ENCODE results near the gene MCHR1. TPM values are rescaled to one million over a fixed set of nuclear protein-coding genes. Genes with fewer than 3 reads are reported as not detected.
A peak's percentile ranks its signal among the peaks of the same experiment; 100 is the strongest.

MCHR1 gene
- total RNA-seq, result under 1 TPM; 0.47 to 0.62 TPM
- polyA plus RNA-seq (ENCODE audit: insufficient read depth, low read depth, low replicate concordance), result 0.42 TPM
- long read RNA-seq, donor 1, result 0 reads
- long read RNA-seq, donor 2, result 0 reads

GRCh38 chr22:40679249-40679963 is at the start of gene MCHR1:
TSS of gene MCHR1 (plus strand) at chr22:40679484. CDS start at chr22:40679653, 169 bp downstream.
- intact Hi-C loops (cut with DNase I; ENCODE audit: low total_unique reads), result no loop called here
- DNase-seq, result no peak
- Histone ChIP-seq H3K27ac (no peak within 1 kb of the TSS), H3K4me1 (peaks cover 12% of the 10 kb centered on the region), H3K4me3 (peak within 1 kb of the TSS in 1 of 2 donors; percentile 5), H3K36me3 (ENCODE audit: low read depth, missing control alignments) (no peaks in the 10 kb centered on the region), H3K27me3 (no peaks in the 10 kb centered on the region), H3K9me3 (no peaks in the 10 kb centered on the region)
- WGBS, 2 donors, result 36 to 47% methylated on average over 9 to 21 of the region's 21 CpGs
- TF ChIP-seq POLR2A (IDR thresholded peaks at IDR 0.05) (no peak), CTCF (IDR thresholded peaks at IDR 0.05) (no peak)

GRCh38 chr22:40631925-40632324 is 47.4 kb upstream of the MCHR1 start:
- TF ChIP-seq CTCF (IDR thresholded peaks at IDR 0.05), result no peak
- no peak for TF ChIP-seq POLR2A (IDR thresholded peaks at IDR 0.05)
- peaks cover 18% of the 10 kb centered on the region for H3K4me1 ChIP-seq
- H3K36me3 ChIP-seq (ENCODE audit: low read depth, missing control alignments), result no peaks in the 10 kb centered on the region
- no peak overlapping the region for H3K4me3 ChIP-seq
- 92 to 100% methylated on average over 2 of the region's 2 CpGs for WGBS, 2 donors
- H3K27me3 ChIP-seq, result no peaks in the 10 kb centered on the region
- H3K9me3 ChIP-seq, result no peaks in the 10 kb centered on the region
- intact Hi-C loops (cut with DNase I; ENCODE audit: low total_unique reads), result no loop called here
- DNase-seq, result no peak
- H3K27ac ChIP-seq, result no peak overlapping the region

GRCh38 chr22:40633036-40633435 is 46.2 kb upstream of the MCHR1 start:
- no peak for DNase-seq
- no peaks in the 10 kb centered on the region for H3K27me3 ChIP-seq
- H3K4me1 ChIP-seq, result peaks cover 15% of the 10 kb centered on the region
- H3K4me3 ChIP-seq, result no peak overlapping the region
- no peak overlapping the region for H3K27ac ChIP-seq
- TF ChIP-seq CTCF (IDR thresholded peaks at IDR 0.05) (no peak), POLR2A (IDR thresholded peaks at IDR 0.05) (no peak)
- H3K36me3 ChIP-seq (ENCODE audit: low read depth, missing control alignments), result no peaks in the 10 kb centered on the region
- intact Hi-C loops (cut with DNase I; ENCODE audit: low total_unique reads), result no loop called here
- H3K9me3 ChIP-seq, result no peaks in the 10 kb centered on the region
- 97 to 98% methylated on average over 3 of the region's 3 CpGs for WGBS, 2 donors

- peak; percentile 7 for DNase-seq
- H3K4me3 ChIP-seq, result no peak overlapping the region
- H3K27me3 ChIP-seq, result no peaks in the 10 kb centered on the region
- 66 to 67% methylated on average over 11 of the region's 11 CpGs for WGBS, 2 donors
- H3K4me1 ChIP-seq, result peaks cover 14% of the 10 kb centered on the region
- no peaks in the 10 kb centered on the region for H3K9me3 ChIP-seq
- intact Hi-C loops (cut with DNase I; ENCODE audit: low total_unique reads), result no loop called here
- peak overlapping the region in 1 of 2 donors; percentile 23 for H3K27ac ChIP-seq
- H3K36me3 ChIP-seq (ENCODE audit: low read depth, missing control alignments), result no peaks in the 10 kb centered on the region
- TF ChIP-seq POLR2A (IDR thresholded peaks at IDR 0.05) (no peak), CTCF (IDR thresholded peaks at IDR 0.05) (no peak)
Observed at GRCh38 chr22:40634119-40634903, 45.0 kb upstream of the MCHR1 start.
